ENCODE data around the gene MTMR12.
"Not testable (repeated sequence)": the region's sequence is repeated elsewhere in the genome, so short reads cannot be mapped to it uniquely, and the experiment has no call there.

The MTMR12 gene

GRCh38 chr5:32291591-32291990 lies 21.1 kb downstream of the MTMR12 start:
- no peak overlapping the region for H3K27ac ChIP-seq (ENCODE audit: insufficient read depth in 1 of 2, low read depth in 1 of 2, low read length in 2 of 2, poor library complexity in 1 of 2, severe bottlenecking in 2 of 2)
- H3K36me3 ChIP-seq (ENCODE audit: control insufficient read depth in 4 of 4, insufficient read depth in 4 of 4, low read length in 3 of 4), result peaks cover 5 to 28% (median 15%) of the 10 kb centered on the region in 4 experiments
- no peaks in the 10 kb centered on the region for H3K27me3 ChIP-seq (replicated peaks in 2 of 5; ENCODE audit: control insufficient read depth in 4 of 5, insufficient read depth in 5 of 5, low read length in 4 of 5)
- ChIA-PET POLR2A (no interaction called here), CTCF (no interaction called here)
- 93% methylated on average over 7 of the region's 7 CpGs for WGBS (ENCODE audit: insufficient coverage)
- H3K4me1 ChIP-seq (ENCODE audit: control extremely low read depth in 1 of 4, control insufficient read depth in 4 of 4, insufficient read depth in 4 of 4, low read length in 3 of 4), result no peaks in the 10 kb centered on the region
- H3K4me3 ChIP-seq (ENCODE audit: control insufficient read depth in 1 of 7, extremely low read depth in 1 of 7, insufficient read depth in 4 of 7, low read depth in 2 of 7, low read length in 6 of 7), result no peak overlapping the region
- no peaks in the 10 kb centered on the region for H3K9me3 ChIP-seq (ENCODE audit: control extremely low read depth in 1 of 5, control insufficient read depth in 4 of 5, insufficient read depth in 2 of 5, low read depth in 1 of 5, low read length in 4 of 5)
- no peak for DNase-seq

GRCh38 chr5:32290922-32291321 lies 21.8 kb downstream of the MTMR12 start:
- peak in 1 of 3 donors; percentile 53 for DNase-seq
- no peak overlapping the region for H3K27ac ChIP-seq (ENCODE audit: insufficient read depth in 1 of 2, low read depth in 1 of 2, low read length in 2 of 2, poor library complexity in 1 of 2, severe bottlenecking in 2 of 2)
- no peak overlapping the region for H3K4me3 ChIP-seq (ENCODE audit: control insufficient read depth in 1 of 7, extremely low read depth in 1 of 7, insufficient read depth in 4 of 7, low read depth in 2 of 7, low read length in 6 of 7)
- CTCF ChIA-PET, result no interaction called here
- peaks cover 5 to 22% (median 12%) of the 10 kb centered on the region in 4 experiments for H3K36me3 ChIP-seq (ENCODE audit: control insufficient read depth in 4 of 4, insufficient read depth in 4 of 4, low read length in 3 of 4)
- POLR2A ChIA-PET, result no interaction called here
- WGBS (ENCODE audit: insufficient coverage), result 98% methylated on average over 4 of the region's 5 CpGs
- H3K4me1 ChIP-seq (ENCODE audit: control extremely low read depth in 1 of 4, control insufficient read depth in 4 of 4, insufficient read depth in 4 of 4, low read length in 3 of 4), result no peaks in the 10 kb centered on the region
- H3K27me3 ChIP-seq (replicated peaks in 2 of 5; ENCODE audit: control insufficient read depth in 4 of 5, insufficient read depth in 5 of 5, low read length in 4 of 5), result no peaks in the 10 kb centered on the region
- H3K9me3 ChIP-seq (ENCODE audit: control extremely low read depth in 1 of 5, control insufficient read depth in 4 of 5, insufficient read depth in 2 of 5, low read depth in 1 of 5, low read length in 4 of 5), result no peaks in the 10 kb centered on the region

DNA sequence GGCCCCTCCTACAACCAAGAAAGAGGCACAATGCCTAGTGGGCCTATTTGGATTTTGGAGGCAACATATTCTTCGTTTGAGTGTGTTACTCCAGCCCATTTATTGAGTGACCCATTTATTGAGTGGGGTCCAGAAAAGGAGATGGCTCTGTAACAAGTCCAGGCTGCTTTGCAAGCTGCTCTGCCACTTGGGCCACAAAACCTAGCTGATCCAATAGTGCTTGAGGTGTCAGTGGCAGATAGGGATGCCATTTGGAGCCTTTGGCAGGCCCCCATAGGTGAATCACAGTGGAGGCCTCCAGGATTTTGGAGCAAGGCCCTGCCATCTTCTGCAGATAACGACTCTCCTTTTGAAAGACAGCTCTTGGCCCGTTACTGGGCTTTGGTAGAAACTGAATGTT lies 22.2 kb downstream of the MTMR12 start:
- H3K9me3 ChIP-seq (ENCODE audit: control extremely low read depth in 1 of 5, control insufficient read depth in 4 of 5, insufficient read depth in 2 of 5, low read depth in 1 of 5, low read length in 4 of 5); H3K4me3 ChIP-seq (ENCODE audit: control insufficient read depth in 1 of 7, extremely low read depth in 1 of 7, insufficient read depth in 4 of 7, low read depth in 2 of 7, low read length in 6 of 7); DNase-seq; POLR2A ChIA-PET; H3K4me1 ChIP-seq (ENCODE audit: control extremely low read depth in 1 of 4, control insufficient read depth in 4 of 4, insufficient read depth in 4 of 4, low read length in 3 of 4); H3K27ac ChIP-seq (ENCODE audit: insufficient read depth in 1 of 2, low read depth in 1 of 2, low read length in 2 of 2, poor library complexity in 1 of 2, severe bottlenecking in 2 of 2); H3K27me3 ChIP-seq (replicated peaks in 2 of 5; ENCODE audit: control insufficient read depth in 4 of 5, insufficient read depth in 5 of 5, low read length in 4 of 5): not testable (repeated sequence)
- WGBS (ENCODE audit: insufficient coverage), result 95% methylated on average over 3 of the region's 3 CpGs
- peaks cover 5 to 19% (median 12%) of the 10 kb centered on the region in 4 experiments for H3K36me3 ChIP-seq (ENCODE audit: control insufficient read depth in 4 of 4, insufficient read depth in 4 of 4, low read length in 3 of 4)
- CTCF ChIA-PET, result interaction anchor here (1.7 kb wide), 1 partner anchor 9 kb away, joined by 4 read pairs; no protein-coding TSS in a partner anchor

GRCh38 chr5:32289986-32290385 lies 22.8 kb downstream of the MTMR12 start:
- DNase-seq; H3K9me3 ChIP-seq (ENCODE audit: control extremely low read depth in 1 of 5, control insufficient read depth in 4 of 5, insufficient read depth in 2 of 5, low read depth in 1 of 5, low read length in 4 of 5); H3K4me1 ChIP-seq (ENCODE audit: control extremely low read depth in 1 of 4, control insufficient read depth in 4 of 4, insufficient read depth in 4 of 4, low read length in 3 of 4); H3K4me3 ChIP-seq (ENCODE audit: control insufficient read depth in 1 of 7, extremely low read depth in 1 of 7, insufficient read depth in 4 of 7, low read depth in 2 of 7, low read length in 6 of 7); POLR2A ChIA-PET; H3K27ac ChIP-seq (ENCODE audit: insufficient read depth in 1 of 2, low read depth in 1 of 2, low read length in 2 of 2, poor library complexity in 1 of 2, severe bottlenecking in 2 of 2); H3K27me3 ChIP-seq (replicated peaks in 2 of 5; ENCODE audit: control insufficient read depth in 4 of 5, insufficient read depth in 5 of 5, low read length in 4 of 5): not testable (repeated sequence)
- CTCF ChIA-PET, result interaction anchor here (1.7 kb wide), 1 partner anchor 9 kb away, joined by 4 read pairs; no protein-coding TSS in a partner anchor
- peaks cover 2 to 14% (median 10%) of the 10 kb centered on the region in 4 experiments for H3K36me3 ChIP-seq (ENCODE audit: control insufficient read depth in 4 of 4, insufficient read depth in 4 of 4, low read length in 3 of 4)
- WGBS (ENCODE audit: insufficient coverage), result 90% methylated on average over 1 of the region's 1 CpG

DNA sequence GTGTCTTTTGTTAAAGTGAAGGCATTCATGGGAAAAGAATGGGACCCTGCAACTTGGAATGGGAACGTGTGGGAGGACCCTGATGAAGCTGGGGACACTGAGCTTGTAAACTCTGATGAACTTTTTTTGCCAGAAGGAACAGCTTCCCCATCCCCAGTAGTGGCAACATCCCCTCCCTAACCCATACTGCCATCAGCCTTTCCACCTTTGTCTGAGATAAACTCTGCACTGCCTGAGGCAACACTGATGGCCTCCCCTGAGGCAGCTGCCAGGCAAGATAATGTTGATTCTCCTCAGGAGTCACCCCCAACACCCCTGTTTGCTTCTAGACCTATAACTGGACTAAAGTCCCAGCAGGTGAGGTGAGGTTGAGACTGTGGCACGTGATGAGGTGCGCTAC lies 24.6 kb downstream of the MTMR12 start:
- H3K27me3 ChIP-seq (replicated peaks in 2 of 5; ENCODE audit: control insufficient read depth in 4 of 5, insufficient read depth in 5 of 5, low read length in 4 of 5); H3K36me3 ChIP-seq (ENCODE audit: control insufficient read depth in 4 of 4, insufficient read depth in 4 of 4, low read length in 3 of 4); POLR2A ChIA-PET; CTCF ChIA-PET; H3K4me1 ChIP-seq (ENCODE audit: control extremely low read depth in 1 of 4, control insufficient read depth in 4 of 4, insufficient read depth in 4 of 4, low read length in 3 of 4); H3K9me3 ChIP-seq (ENCODE audit: control extremely low read depth in 1 of 5, control insufficient read depth in 4 of 5, insufficient read depth in 2 of 5, low read depth in 1 of 5, low read length in 4 of 5); H3K4me3 ChIP-seq (ENCODE audit: control insufficient read depth in 1 of 7, extremely low read depth in 1 of 7, insufficient read depth in 4 of 7, low read depth in 2 of 7, low read length in 6 of 7); H3K27ac ChIP-seq (ENCODE audit: insufficient read depth in 1 of 2, low read depth in 1 of 2, low read length in 2 of 2, poor library complexity in 1 of 2, severe bottlenecking in 2 of 2): not testable (repeated sequence)
- DNase-seq, result peak in 1 of 3 donors; percentile 11
- 94% methylated on average over 3 of the region's 3 CpGs for WGBS (ENCODE audit: insufficient coverage)

- DNase-seq; H3K4me3 ChIP-seq (ENCODE audit: control insufficient read depth in 1 of 7, extremely low read depth in 1 of 7, insufficient read depth in 4 of 7, low read depth in 2 of 7, low read length in 6 of 7); H3K36me3 ChIP-seq (ENCODE audit: control insufficient read depth in 4 of 4, insufficient read depth in 4 of 4, low read length in 3 of 4); POLR2A ChIA-PET; H3K9me3 ChIP-seq (ENCODE audit: control extremely low read depth in 1 of 5, control insufficient read depth in 4 of 5, insufficient read depth in 2 of 5, low read depth in 1 of 5, low read length in 4 of 5); H3K27ac ChIP-seq (ENCODE audit: insufficient read depth in 1 of 2, low read depth in 1 of 2, low read length in 2 of 2, poor library complexity in 1 of 2, severe bottlenecking in 2 of 2); H3K27me3 ChIP-seq (replicated peaks in 2 of 5; ENCODE audit: control insufficient read depth in 4 of 5, insufficient read depth in 5 of 5, low read length in 4 of 5); H3K4me1 ChIP-seq (ENCODE audit: control extremely low read depth in 1 of 4, control insufficient read depth in 4 of 4, insufficient read depth in 4 of 4, low read length in 3 of 4): not testable (repeated sequence)
- CTCF ChIA-PET, result interaction anchor here (0.6 kb wide), 1 partner anchor 9 kb away, joined by 4 read pairs; no protein-coding TSS in a partner anchor
- WGBS (ENCODE audit: insufficient coverage), result 86% methylated on average over 1 of the region's 3 CpGs
Measured at GRCh38 chr5:32287525-32287924, 25.2 kb downstream of the MTMR12 start.

GRCh38 chr5:32285510-32286138 lies 27.1 kb downstream of the MTMR12 start:
- Histone ChIP-seq H3K36me3 (ENCODE audit: control insufficient read depth in 4 of 4, insufficient read depth in 4 of 4, low read length in 3 of 4) (peaks cover 0 to 2% (median 0%) of the 10 kb centered on the region in 4 experiments), H3K27ac (ENCODE audit: insufficient read depth in 1 of 2, low read depth in 1 of 2, low read length in 2 of 2, poor library complexity in 1 of 2, severe bottlenecking in 2 of 2) (no peak overlapping the region), H3K27me3 (replicated peaks in 2 of 5; ENCODE audit: control insufficient read depth in 4 of 5, insufficient read depth in 5 of 5, low read length in 4 of 5) (no peaks in the 10 kb centered on the region), H3K4me3 (ENCODE audit: control insufficient read depth in 1 of 7, extremely low read depth in 1 of 7, insufficient read depth in 4 of 7, low read depth in 2 of 7, low read length in 6 of 7) (no peak overlapping the region), H3K9me3 (ENCODE audit: control extremely low read depth in 1 of 5, control insufficient read depth in 4 of 5, insufficient read depth in 2 of 5, low read depth in 1 of 5, low read length in 4 of 5) (no peaks in the 10 kb centered on the region), H3K4me1 (ENCODE audit: control extremely low read depth in 1 of 4, control insufficient read depth in 4 of 4, insufficient read depth in 4 of 4, low read length in 3 of 4) (peaks cover 0 to 3% (median 0%) of the 10 kb centered on the region in 4 experiments)
- DNase-seq, result no peak
- POLR2A ChIA-PET, result no interaction called here
- WGBS (ENCODE audit: insufficient coverage), result 100% methylated on average over 4 of the region's 5 CpGs
- CTCF ChIA-PET, result interaction anchor here (0.8 to 1.5 kb wide), 5 partner anchors 11 to 162 kb away, joined by 3 to 6 read pairs (median 4); no protein-coding TSS in a partner anchor

Data from common myeloid progenitor, CD34-positive (primary cell).